ENCODE measurements around the gene RNF217.
A peak's percentile ranks its signal among the peaks of the same experiment; 100 is the strongest.

The RNF217 gene

GRCh38 chr6:124961777-124962638 is at the start of gene RNF217:
Gene RNF217, plus strand, starts transcription at chr6:124962437. Its CDS starts 108 bp downstream, at chr6:124962545.
- TF ChIP-seq POU6F1 (CRISPR knock-in tag; IDR thresholded peaks at IDR 0.05; ENCODE audit: borderline replicate concordance, low read depth) (no peak), CSDC2 (CRISPR knock-in tag; IDR thresholded peaks at IDR 0.05) (no peak), ESRRG (CRISPR knock-in tag; IDR thresholded peaks at IDR 0.05) (no peak), ARNTL (CRISPR knock-in tag; IDR thresholded peaks at IDR 0.05; ENCODE audit: borderline replicate concordance, low read depth) (no peak), TSHZ2 (CRISPR knock-in tag; IDR thresholded peaks at IDR 0.05) (no peak), PATZ1 (CRISPR knock-in tag; IDR thresholded peaks at IDR 0.05; ENCODE audit: borderline replicate concordance) (no peak), CSRNP3 (CRISPR knock-in tag; IDR thresholded peaks at IDR 0.05) (no peak), ZNF565 (CRISPR knock-in tag; conservative IDR thresholded peaks at IDR 0.05; ENCODE audit: low read depth) (no peak), ZNF8 (CRISPR knock-in tag; IDR thresholded peaks at IDR 0.05) (no peak), ZFP3 (CRISPR knock-in tag; IDR thresholded peaks at IDR 0.05) (no peak), CREB5 (CRISPR knock-in tag; IDR thresholded peaks at IDR 0.05; ENCODE audit: low read depth) (no peak), ZFP30 (CRISPR knock-in tag; IDR thresholded peaks at IDR 0.05) (no peak), PPARA (CRISPR knock-in tag; IDR thresholded peaks at IDR 0.05; ENCODE audit: borderline replicate concordance) (no peak), SNAI2 (CRISPR knock-in tag; IDR thresholded peaks at IDR 0.05) (no peak), ZC3H10 (CRISPR knock-in tag; IDR thresholded peaks at IDR 0.05) (no peak), TCF4 (CRISPR knock-in tag; IDR thresholded peaks at IDR 0.05; ENCODE audit: borderline replicate concordance) (no peak), GLIS3 (CRISPR knock-in tag; IDR thresholded peaks at IDR 0.05) (no peak), ZNF70 (CRISPR knock-in tag; IDR thresholded peaks at IDR 0.05) (no peak), TOX (CRISPR knock-in tag; IDR thresholded peaks at IDR 0.05; ENCODE audit: borderline replicate concordance) (no peak)
- ATAC-seq = peak; percentile 54

- no peak for ATAC-seq
- TF ChIP-seq CSRNP3 (CRISPR knock-in tag; IDR thresholded peaks at IDR 0.05) (no peak), ESRRG (CRISPR knock-in tag; IDR thresholded peaks at IDR 0.05) (no peak), ZFP30 (CRISPR knock-in tag; IDR thresholded peaks at IDR 0.05) (no peak), CREB5 (CRISPR knock-in tag; IDR thresholded peaks at IDR 0.05; ENCODE audit: low read depth) (no peak), ZC3H10 (CRISPR knock-in tag; IDR thresholded peaks at IDR 0.05) (no peak), CSDC2 (CRISPR knock-in tag; IDR thresholded peaks at IDR 0.05) (no peak), PATZ1 (CRISPR knock-in tag; IDR thresholded peaks at IDR 0.05; ENCODE audit: borderline replicate concordance) (no peak), ZNF8 (CRISPR knock-in tag; IDR thresholded peaks at IDR 0.05) (no peak), TCF4 (CRISPR knock-in tag; IDR thresholded peaks at IDR 0.05; ENCODE audit: borderline replicate concordance) (no peak), PPARA (CRISPR knock-in tag; IDR thresholded peaks at IDR 0.05; ENCODE audit: borderline replicate concordance) (no peak), OSR1 (CRISPR knock-in tag; IDR thresholded peaks at IDR 0.05) (no peak), ZNF565 (CRISPR knock-in tag; conservative IDR thresholded peaks at IDR 0.05; ENCODE audit: low read depth) (no peak), TOX (CRISPR knock-in tag; IDR thresholded peaks at IDR 0.05; ENCODE audit: borderline replicate concordance) (no peak), SNAI2 (CRISPR knock-in tag; IDR thresholded peaks at IDR 0.05) (no peak)
These were observed 49.2 kb upstream of the RNF217 start for GRCh38 chr6:124913056-124913455.

Measured in SK-N-SH treated with all-trans-retinoic acid at 6 μM for 48 hours (cell line).